AG08395 (cell line): ENCODE data around the gene SIL1.
"Not testable (repeated sequence)": the region's sequence is repeated elsewhere in the genome, so short reads cannot be mapped to it uniquely, and the experiment has no call there.

Experiments used
- DNase-seq: peaks from one replicate; pipeline ENCODE4 v3.0.0; 2012; ENCODE audit warnings: mixed read lengths, low spot score

The SIL1 gene

GRCh38 chr5:139197710-139198669 lies at the start of gene SIL1:
SIL1 (minus strand) TSS chr5:139198368; CDS start chr5:139127843, 70,525 bp downstream.
- peak; percentile 98 for DNase-seq

- peak; percentile 63 for DNase-seq
These were observed 48.2 kb upstream of the SIL1 start for GRCh38 chr5:139246394-139246793.

- no peak for DNase-seq
These were observed 47.6 kb upstream of the SIL1 start for GRCh38 chr5:139245637-139246339.

GRCh38 chr5:139243425-139243970 lies 45.3 kb upstream of the SIL1 start:
- DNase-seq = no peak

GRCh38 chr5:139241139-139241538 lies 43.0 kb upstream of the SIL1 start:
- no peak for DNase-seq

GRCh38 chr5:139236479-139236878 lies 38.3 kb upstream of the SIL1 start:
- DNase-seq = no peak

- DNase-seq = no peak
These were observed 34.1 kb upstream of the SIL1 start for GRCh38 chr5:139232147-139232724.

- DNase-seq = no peak
These were observed 30.1 kb upstream of the SIL1 start for GRCh38 chr5:139228201-139228803.

- no peak for DNase-seq
These were observed 28.0 kb upstream of the SIL1 start for GRCh38 chr5:139226131-139226530.

GRCh38 chr5:139223481-139223880 lies 25.3 kb upstream of the SIL1 start:
- DNase-seq = no peak

- no peak for DNase-seq
These were observed 24.2 kb upstream of the SIL1 start for GRCh38 chr5:139222346-139222745.

GRCh38 chr5:139218038-139218437 lies 19.9 kb upstream of the SIL1 start:
- DNase-seq = not testable (repeated sequence)

- no peak for DNase-seq
These were observed 17.2 kb upstream of the SIL1 start for GRCh38 chr5:139215107-139215975.

GRCh38 chr5:139214646-139215045 lies 16.5 kb upstream of the SIL1 start:
- no peak for DNase-seq

GRCh38 chr5:139212906-139213305 lies 14.7 kb upstream of the SIL1 start:
- DNase-seq = no peak

GRCh38 chr5:139212486-139212885 lies 14.3 kb upstream of the SIL1 start:
- DNase-seq = no peak

- DNase-seq = no peak
These were observed 12.4 kb upstream of the SIL1 start for GRCh38 chr5:139210585-139210984.

- no peak for DNase-seq
These were observed 9.3 kb upstream of the SIL1 start for GRCh38 chr5:139207297-139208000.

- DNase-seq = no peak
These were observed 7.4 kb upstream of the SIL1 start for GRCh38 chr5:139205586-139205985.

GRCh38 chr5:139205124-139205523 lies 7.0 kb upstream of the SIL1 start:
- DNase-seq = no peak
